MCF 10A (cell line): ENCODE measurements around the gene KIF9. TPM values are rescaled to one million over a fixed set of nuclear protein-coding genes. Genes with fewer than 3 reads are reported as not detected.

Source experiments
- BruUV-seq: library from RNA; stranded (reverse); fragments of 400-500 nt; replicated peaks from 2 replicates; lab custom pipeline; 2021; lab: Mats Ljungman, UMichigan
- CTCF ChIA-PET: fragments of 300-600 bp; sonication (Branson Sonifier 250); formaldehyde crosslinking; extraction: SDS; loops from one replicate; lab custom pipeline; 2021; ENCODE audit warnings: antibody characterized with exemption, inconsistent platforms; lab: Yijun Ruan, JAX
- POLR2A ChIA-PET: fragments of 300-600, 350-650 bp; sonication (Branson Sonifier 250); formaldehyde crosslinking; extraction: SDS; loops from one replicate; lab custom pipeline; 2020; ENCODE audit warnings: antibody characterized with exemption, inconsistent platforms; lab: Yijun Ruan, JAX
- DNase-seq: peaks from one replicate; pipeline ENCODE4 v3.0.0-alpha.2; 2018; ENCODE audit not compliant: unreplicated experiment
- H3K27ac Mint-ChIP-seq: one replicate; pipeline ENCODE4 v1.8.0; 2022; ENCODE audit warnings: mild to moderate bottlenecking, low read depth, mixed read lengths; ENCODE audit not compliant: unreplicated experiment
- H3K27me3 Mint-ChIP-seq: one replicate; pipeline ENCODE4 v1.8.0; 2022; ENCODE audit warnings: mixed read lengths; ENCODE audit not compliant: insufficient read depth, unreplicated experiment
- H3K36me3 Mint-ChIP-seq: one replicate; pipeline ENCODE4 v1.8.0; 2022; ENCODE audit warnings: mild to moderate bottlenecking, moderate library complexity, mixed read lengths; ENCODE audit not compliant: insufficient read depth, unreplicated experiment
- H3K4me1 Mint-ChIP-seq: one replicate; pipeline ENCODE4 v1.8.0; 2022; ENCODE audit warnings: mixed read lengths; ENCODE audit not compliant: insufficient read depth, unreplicated experiment
- H3K4me3 Mint-ChIP-seq: one replicate; pipeline ENCODE4 v1.8.0; 2022; ENCODE audit warnings: mild to moderate bottlenecking, moderate library complexity, mixed read lengths; ENCODE audit not compliant: unreplicated experiment
- H3K9me3 Mint-ChIP-seq: one replicate; pipeline ENCODE4 v1.8.0; 2022; ENCODE audit warnings: mixed read lengths; ENCODE audit not compliant: unreplicated experiment
- CTCF ChIP-seq: fragments of 200-600 bp; IDR thresholded peaks from one replicate; pipeline ENCODE4 v1.8.0; 2022; ENCODE audit warnings: antibody characterized with exemption, mild to moderate bottlenecking; ENCODE audit not compliant: unreplicated experiment
- intact Hi-C: fragments of 100-400 bp; cut with micrococcal nuclease; formaldehyde crosslinking; loops from 2 replicates; pipeline ENCODE4 v1.14.1; 2022
- total RNA-seq: library from RNA; stranded (reverse); gene quantifications from 2 replicates; pipeline ENCODE4 v1.2.3, GENCODE V29; 2022

KIF9 gene
- total RNA-seq, 1 experiment from 2014 or later: 9.5 TPM

GRCh38 chr3:47245271-47245670 is 37.3 kb downstream of the KIF9 start:
- CTCF ChIA-PET: interaction anchor here (0.6 kb wide), 1 partner anchor 540 kb away, joined by 3 read pairs; no protein-coding TSS in a partner anchor
- Mint-ChIP-seq H3K27ac (no peak overlapping the region), H3K9me3 (no peaks in the 10 kb centered on the region), H3K4me3 (no peak overlapping the region), H3K4me1 (no peaks in the 10 kb centered on the region), H3K36me3 (no peaks in the 10 kb centered on the region), H3K27me3 (no peaks in the 10 kb centered on the region)
- DNase-seq: no peak
- intact Hi-C loops: no loop called here
- no peak for TF ChIP-seq CTCF
- POLR2A ChIA-PET: interaction anchor here (0.6 to 1.1 kb wide), 2 partner anchors 22 to 35 kb away, joined by 3 to 5 read pairs; no protein-coding TSS in a partner anchor
- no TSS peak for BruUV-seq

- CTCF ChIA-PET: no interaction called here
- Mint-ChIP-seq H3K9me3 (no peaks in the 10 kb centered on the region), H3K27me3 (no peaks in the 10 kb centered on the region), H3K4me1 (no peaks in the 10 kb centered on the region), H3K4me3 (no peak overlapping the region), H3K27ac (no peak overlapping the region), H3K36me3 (no peaks in the 10 kb centered on the region)
- DNase-seq: no peak
- intact Hi-C loops: no loop called here
- no TSS peak for BruUV-seq
- POLR2A ChIA-PET: interaction anchor here (0.6 to 1.1 kb wide), 2 partner anchors 23 to 34 kb away, joined by 3 to 5 read pairs; no protein-coding TSS in a partner anchor
- no peak for TF ChIP-seq CTCF
These were observed 38.0 kb downstream of the KIF9 start for GRCh38 chr3:47244531-47245100.

GRCh38 chr3:47243419-47244147 is 39.0 kb downstream of the KIF9 start:
- Mint-ChIP-seq H3K4me3 (no peak overlapping the region), H3K27me3 (no peaks in the 10 kb centered on the region), H3K27ac (no peak overlapping the region), H3K4me1 (no peaks in the 10 kb centered on the region), H3K36me3 (no peaks in the 10 kb centered on the region), H3K9me3 (no peaks in the 10 kb centered on the region)
- ChIA-PET POLR2A (no interaction called here), CTCF (no interaction called here)
- no peak for TF ChIP-seq CTCF
- DNase-seq: no peak
- no TSS peak for BruUV-seq
- intact Hi-C loops: no loop called here

- DNase-seq: no peak
- no peak for TF ChIP-seq CTCF
- H3K27me3 Mint-ChIP-seq: no peaks in the 10 kb centered on the region
- ChIA-PET CTCF (no interaction called here), POLR2A (no interaction called here)
- no peak overlapping the region for H3K4me3 Mint-ChIP-seq
- H3K4me1 Mint-ChIP-seq: peaks cover 6% of the 10 kb centered on the region
- intact Hi-C loops: no loop called here
- H3K27ac Mint-ChIP-seq: no peak overlapping the region
- H3K36me3 Mint-ChIP-seq: peaks cover 6% of the 10 kb centered on the region
- no TSS peak for BruUV-seq
- H3K9me3 Mint-ChIP-seq: no peaks in the 10 kb centered on the region
These were observed 42.7 kb downstream of the KIF9 start for GRCh38 chr3:47239929-47240328.
